ENCODE data around the gene ECPAS. TPM values are rescaled to one million over a fixed set of nuclear protein-coding genes. Genes with fewer than 3 reads are reported as not detected.
A peak's percentile ranks its signal among the peaks of the same experiment; 100 is the strongest.

ECPAS gene
- total RNA-seq, 1 experiment from 2014 or later: 106 TPM

DNA sequence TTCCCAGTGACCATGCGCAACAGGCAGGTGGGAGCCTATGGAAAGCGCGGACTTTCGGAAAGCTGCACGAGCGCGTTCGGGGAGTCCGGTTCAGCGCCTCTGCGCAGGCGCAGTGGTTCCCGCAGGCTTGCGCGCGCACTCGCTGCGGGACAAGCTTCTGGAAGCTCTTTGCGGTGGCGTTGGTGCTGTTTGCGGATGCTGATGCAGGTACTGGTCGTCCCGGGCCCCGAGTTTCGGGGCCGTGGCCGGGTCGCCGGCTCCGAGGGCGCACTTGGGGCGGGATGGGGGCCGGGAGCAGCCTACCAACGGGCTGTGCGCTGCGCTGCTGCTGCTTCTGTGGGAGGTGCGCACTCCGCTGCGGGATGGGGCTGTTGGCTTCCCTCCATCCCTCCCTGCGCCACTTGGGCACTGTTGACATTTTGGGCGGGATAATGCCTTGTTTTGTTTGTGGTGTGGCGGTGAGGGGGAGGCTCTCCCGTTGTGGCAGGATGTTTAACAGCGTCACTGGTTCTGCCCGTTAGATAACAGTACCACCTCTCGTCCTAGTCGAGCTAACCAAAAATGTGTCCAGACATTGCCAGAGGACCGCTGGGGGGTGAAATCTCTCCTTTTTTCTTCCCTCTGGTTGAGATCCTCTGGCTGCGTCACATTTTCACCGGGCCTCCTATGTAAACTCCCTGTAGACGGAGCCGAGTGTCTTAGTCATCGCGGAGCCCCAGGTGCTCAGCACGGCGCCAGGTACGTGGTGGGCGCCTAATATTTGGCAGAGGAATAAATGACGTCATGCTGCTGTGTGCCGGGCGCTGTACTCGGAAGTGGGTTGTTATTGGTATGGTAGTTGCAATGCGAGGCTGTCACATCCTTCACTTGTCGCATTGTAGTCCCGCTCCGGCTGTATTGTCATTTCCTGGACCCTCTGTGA lies 41.1 kb upstream of the ECPAS start, which contains the start of gene ZNF483:
TSS of gene ZNF483 (plus strand) at position 124 of the 922 bp plus-strand sequence. CDS start 2,217 bp downstream, outside the sequence.
- no peak within 1 kb of the TSS for H3K56ac ChIP-seq (ENCODE audit: insufficient read length, low read depth, low read length)
- no peak within 1 kb of the TSS for H4K91ac ChIP-seq (ENCODE audit: insufficient read length, low read depth, low read length)
- H2BK15ac ChIP-seq (ENCODE audit: low read depth, low read length): no peak within 1 kb of the TSS
- peaks cover 15% of the 10 kb centered on the region; the same call in 1 of the 2 replicates for H3K79me2 ChIP-seq (ENCODE audit: insufficient read depth, low read length)
- DNase-seq: peak; percentile 93
- peak within 1 kb of the TSS; percentile 90 for H3K4me2 ChIP-seq (ENCODE audit: insufficient read depth, insufficient read length, low read length)
- no peak within 1 kb of the TSS for H3K4ac ChIP-seq (ENCODE audit: low read depth, low read length)
- H3K23me2 ChIP-seq (ENCODE audit: insufficient read length, low read depth, low read length, poor library complexity, severe bottlenecking): peaks cover 12% of the 10 kb centered on the region
- no peak within 1 kb of the TSS for H3T11ph ChIP-seq (ENCODE audit: low read length)
- no peaks in the 10 kb centered on the region for H4K20me1 ChIP-seq (ENCODE audit: control insufficient read depth, insufficient read depth, insufficient read length)
- peak within 1 kb of the TSS; percentile 83 for H3K9ac ChIP-seq (ENCODE audit: extremely low read depth, insufficient read length, low read length)
- H2BK120ac ChIP-seq (ENCODE audit: low read depth, low read length, poor library complexity, severe bottlenecking): no peak within 1 kb of the TSS
- H3K14ac ChIP-seq (ENCODE audit: insufficient read depth, low read length): peak within 1 kb of the TSS; percentile 55
- H4K8ac ChIP-seq (replicated peaks; ENCODE audit: insufficient read length, low read depth, low read length): no peak within 1 kb of the TSS
- H3K18ac ChIP-seq (ENCODE audit: insufficient read length, low read depth, low read length): peak within 1 kb of the TSS; percentile 59
- H2BK12ac ChIP-seq (ENCODE audit: insufficient read length, low read depth, low read length): no peak within 1 kb of the TSS
- no peak within 1 kb of the TSS for H2AK5ac ChIP-seq (ENCODE audit: insufficient read length, low read length)
- WGBS (ENCODE audit: extremely low coverage, insufficient read length, low lambda C conversion rate): no CpG with 5 or more reads among the region's 66 CpGs
- no peaks in the 10 kb centered on the region for H3K9me3 ChIP-seq (ENCODE audit: control insufficient read depth, low read depth, low read length)
- no peak within 1 kb of the TSS for H2BK20ac ChIP-seq (ENCODE audit: low read depth, low read length, poor library complexity, severe bottlenecking)
- Mint-ChIP-seq H3K4me1 (peaks cover 40 to 45% of the 10 kb centered on the region in 2 experiments), H3K4me3 (peak within 1 kb of the TSS; percentile 92 to 95), H3K27me3 (ENCODE audit: low read depth) (peaks cover 8% of the 10 kb centered on the region), H3K36me3 (ENCODE audit: insufficient read depth in 1 of 3, low read depth in 3 of 3) (peaks cover 8 to 16% (median 15%) of the 10 kb centered on the region in 3 experiments), H3K9me3 (no peaks in the 10 kb centered on the region; a peak in 1 of 5 replicates), H3K27ac (peak within 1 kb of the TSS in 2 of 3 experiments; percentile 94 to 97; a peak in 6 of 7 replicates)
- H3K4me1 ChIP-seq (ENCODE audit: insufficient read depth, low read length): peaks cover 8% of the 10 kb centered on the region; the same call in 1 of the 2 replicates
- H3K27ac ChIP-seq (ENCODE audit: insufficient read length, low read depth, low read length): no peak within 1 kb of the TSS
- no peak for TF ChIP-seq CTCF (conservative IDR thresholded peaks at IDR 0.05)
- no peak within 1 kb of the TSS for H2AFZ ChIP-seq (ENCODE audit: low read length)
- H3K23ac ChIP-seq (ENCODE audit: insufficient read length, low read depth, low read length): no peak within 1 kb of the TSS
- peaks cover 5% of the 10 kb centered on the region for H3K79me1 ChIP-seq (ENCODE audit: insufficient read depth, low read depth, low read length, poor library complexity, severe bottlenecking)
- H4K5ac ChIP-seq (ENCODE audit: insufficient read length, low read depth, low read length): no peak within 1 kb of the TSS
- no peak within 1 kb of the TSS for H2BK5ac ChIP-seq (ENCODE audit: insufficient read length, low read length)
- H3K27me3 ChIP-seq (ENCODE audit: insufficient read depth, low read length): no peaks in the 10 kb centered on the region
